ENCODE data around the gene SLC1A4.
A peak's percentile ranks its signal among the peaks of the same experiment; 100 is the strongest.
"Not testable (repeated sequence)": the region's sequence is repeated elsewhere in the genome, so short reads cannot be mapped to it uniquely, and the experiment has no call there.

Gene SLC1A4

GRCh38 chr2:64989126-64989981, at the start of gene SLC1A4:
TSS of gene SLC1A4 (plus strand) at chr2:64989399. CDS start at chr2:64989644, 245 bp downstream.
- peak; percentile 77 to 82 for DNase-seq (ENCODE audit: low read depth in 2 of 2)

GRCh38 chr2:64941143-64941542, 48.1 kb upstream of the SLC1A4 start:
- no peak for DNase-seq (ENCODE audit: low read depth in 2 of 2)

GRCh38 chr2:64941801-64942200, 47.4 kb upstream of the SLC1A4 start:
- DNase-seq (ENCODE audit: low read depth in 2 of 2) = no peak

- DNase-seq (ENCODE audit: low read depth in 2 of 2) = no peak
These were observed 46.5 kb upstream of the SLC1A4 start for GRCh38 chr2:64942693-64943092.

GRCh38 chr2:64943387-64944150, 45.6 kb upstream of the SLC1A4 start:
- no peak for DNase-seq (ENCODE audit: low read depth in 2 of 2)

- no peak for DNase-seq (ENCODE audit: low read depth in 2 of 2)
These were observed 44.7 kb upstream of the SLC1A4 start for GRCh38 chr2:64944484-64944883.

- DNase-seq (ENCODE audit: low read depth in 2 of 2) = peak; percentile 26 to 39
These were observed 43.0 kb upstream of the SLC1A4 start for GRCh38 chr2:64945973-64946768.

- DNase-seq (ENCODE audit: low read depth in 2 of 2) = no peak
These were observed 42.4 kb upstream of the SLC1A4 start for GRCh38 chr2:64946769-64947247.

GRCh38 chr2:64947885-64948284, 41.3 kb upstream of the SLC1A4 start:
- no peak for DNase-seq (ENCODE audit: low read depth in 2 of 2)

GRCh38 chr2:64950226-64951160, 38.7 kb upstream of the SLC1A4 start:
- DNase-seq (ENCODE audit: low read depth in 2 of 2) = no peak

GRCh38 chr2:64951306-64951953, 37.8 kb upstream of the SLC1A4 start:
- no peak for DNase-seq (ENCODE audit: low read depth in 2 of 2)

- DNase-seq (ENCODE audit: low read depth in 2 of 2) = no peak
These were observed 37.1 kb upstream of the SLC1A4 start for GRCh38 chr2:64952096-64952495.

GRCh38 chr2:64952511-64953482, 36.4 kb upstream of the SLC1A4 start:
- no peak for DNase-seq (ENCODE audit: low read depth in 2 of 2)

- no peak for DNase-seq (ENCODE audit: low read depth in 2 of 2)
These were observed 33.7 kb upstream of the SLC1A4 start for GRCh38 chr2:64955467-64955866.

- DNase-seq (ENCODE audit: low read depth in 2 of 2) = no peak
These were observed 31.9 kb upstream of the SLC1A4 start for GRCh38 chr2:64957109-64957903.

- DNase-seq (ENCODE audit: low read depth in 2 of 2) = no peak
These were observed 30.6 kb upstream of the SLC1A4 start for GRCh38 chr2:64958556-64958955.

- no peak for DNase-seq (ENCODE audit: low read depth in 2 of 2)
These were observed 28.4 kb upstream of the SLC1A4 start for GRCh38 chr2:64960819-64961218.

GRCh38 chr2:64963138-64963537, 26.1 kb upstream of the SLC1A4 start:
- DNase-seq (ENCODE audit: low read depth in 2 of 2) = not testable (repeated sequence)

All from stimulated activated CD4-positive, alpha-beta T cell treated with anti-CD3 and anti-CD28 coated beads, Interleukin-1b, Interleukin-23, amount 100 ng/mL, for 4 hours (primary cell).